Activated CD4-positive, alpha-beta T cell treated with anti-CD3 and anti-CD28 coated beads, Interleukin-2, amount 50 U/mL, for 48 hours (primary cell): ENCODE data around the gene SNX13.

ENCODE experiments used
- DNase-seq, 2 experiments: peaks; one replicate each; pipeline ENCODE4 v3.0.0-alpha.2; 2020

The SNX13 gene, protein sequence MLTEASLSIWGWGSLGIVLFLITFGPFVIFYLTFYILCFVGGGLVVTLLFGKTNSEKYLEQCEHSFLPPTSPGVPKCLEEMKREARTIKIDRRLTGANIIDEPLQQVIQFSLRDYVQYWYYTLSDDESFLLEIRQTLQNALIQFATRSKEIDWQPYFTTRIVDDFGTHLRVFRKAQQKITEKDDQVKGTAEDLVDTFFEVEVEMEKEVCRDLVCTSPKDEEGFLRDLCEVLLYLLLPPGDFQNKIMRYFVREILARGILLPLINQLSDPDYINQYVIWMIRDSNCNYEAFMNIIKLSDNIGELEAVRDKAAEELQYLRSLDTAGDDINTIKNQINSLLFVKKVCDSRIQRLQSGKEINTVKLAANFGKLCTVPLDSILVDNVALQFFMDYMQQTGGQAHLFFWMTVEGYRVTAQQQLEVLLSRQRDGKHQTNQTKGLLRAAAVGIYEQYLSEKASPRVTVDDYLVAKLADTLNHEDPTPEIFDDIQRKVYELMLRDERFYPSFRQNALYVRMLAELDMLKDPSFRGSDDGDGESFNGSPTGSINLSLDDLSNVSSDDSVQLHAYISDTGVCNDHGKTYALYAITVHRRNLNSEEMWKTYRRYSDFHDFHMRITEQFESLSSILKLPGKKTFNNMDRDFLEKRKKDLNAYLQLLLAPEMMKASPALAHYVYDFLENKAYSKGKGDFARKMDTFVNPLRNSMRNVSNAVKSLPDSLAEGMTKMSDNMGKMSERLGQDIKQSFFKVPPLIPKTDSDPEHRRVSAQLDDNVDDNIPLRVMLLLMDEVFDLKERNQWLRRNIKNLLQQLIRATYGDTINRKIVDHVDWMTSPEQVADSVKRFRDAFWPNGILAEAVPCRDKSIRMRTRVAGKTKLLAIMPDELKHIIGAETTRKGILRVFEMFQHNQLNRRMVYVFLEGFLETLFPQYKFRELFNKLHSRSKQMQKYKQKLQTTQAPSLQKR

DNA sequence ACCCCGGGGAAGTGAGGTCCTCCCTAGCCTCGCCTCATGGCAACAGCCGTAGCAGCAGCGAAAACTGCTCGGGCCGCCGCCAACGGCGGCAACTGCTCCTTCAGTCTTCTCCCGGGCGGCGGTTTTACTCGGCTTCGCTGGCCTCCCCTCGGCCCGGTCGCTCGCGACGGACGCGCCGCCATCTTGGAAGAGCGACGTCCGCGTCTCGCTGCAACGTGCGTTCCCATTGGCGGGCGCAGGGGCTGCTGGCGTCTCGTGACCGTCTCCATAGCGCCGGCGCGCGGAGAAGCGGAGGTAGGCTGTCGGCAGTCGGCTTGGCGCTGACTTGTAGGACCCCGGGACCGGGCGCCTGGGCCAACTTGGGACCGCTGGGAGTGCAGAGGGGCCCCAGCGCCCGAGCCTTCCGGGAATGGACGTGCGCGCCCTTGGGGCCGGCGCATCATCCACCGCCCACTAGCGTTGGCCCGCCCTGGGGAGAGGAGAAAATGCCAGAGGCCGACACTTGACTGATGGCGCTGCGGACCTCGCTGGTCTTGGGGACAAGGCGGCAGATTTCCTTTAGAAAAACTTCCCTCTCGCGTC lies at the start of gene SNX13:
Gene SNX13, minus strand, starts transcription at position 193 of the 582 bp plus-strand sequence. CDS start 199 bp downstream, outside the sequence.
- peak; percentile 89 for DNase-seq

DNA sequence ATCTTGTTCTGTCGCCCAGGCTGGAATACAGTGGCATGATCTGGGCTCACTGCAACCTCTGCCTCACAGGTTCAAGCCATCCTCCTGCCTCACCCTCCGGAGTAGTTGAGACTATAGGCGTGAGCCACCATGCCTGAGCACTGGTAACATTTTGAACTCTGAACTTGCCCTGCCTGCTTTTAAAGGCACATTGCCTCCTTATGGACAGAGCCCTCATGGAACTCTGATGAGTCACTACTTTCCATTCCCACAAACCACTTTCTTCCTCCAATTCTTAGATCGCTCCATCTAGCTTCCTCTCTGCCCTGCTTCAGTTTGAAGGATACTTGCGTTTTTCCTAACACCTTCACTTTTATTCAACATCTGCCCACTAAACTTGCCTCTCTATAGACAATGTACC lies 49.3 kb upstream of the SNX13 start:
- no peak for DNase-seq

DNA sequence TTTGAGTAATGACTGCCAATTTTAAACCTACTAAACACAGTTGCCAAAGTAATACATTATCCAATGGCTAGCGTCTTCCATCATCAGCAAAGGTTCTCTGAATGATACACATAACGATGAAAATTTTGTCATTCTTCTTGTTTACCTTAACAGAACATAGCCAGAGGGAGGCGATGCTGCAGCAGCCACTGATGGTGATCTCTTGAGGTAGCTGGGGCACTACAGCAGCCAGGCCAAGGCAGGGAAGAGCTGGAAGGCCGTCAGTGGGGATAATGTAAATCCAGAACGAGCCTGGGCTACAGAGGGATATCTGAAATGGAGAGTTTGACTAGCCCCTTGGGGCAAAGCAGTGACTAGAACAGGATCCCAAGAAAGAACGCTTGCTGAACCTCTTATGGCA lies 48.6 kb upstream of the SNX13 start:
- DNase-seq: no peak

DNA sequence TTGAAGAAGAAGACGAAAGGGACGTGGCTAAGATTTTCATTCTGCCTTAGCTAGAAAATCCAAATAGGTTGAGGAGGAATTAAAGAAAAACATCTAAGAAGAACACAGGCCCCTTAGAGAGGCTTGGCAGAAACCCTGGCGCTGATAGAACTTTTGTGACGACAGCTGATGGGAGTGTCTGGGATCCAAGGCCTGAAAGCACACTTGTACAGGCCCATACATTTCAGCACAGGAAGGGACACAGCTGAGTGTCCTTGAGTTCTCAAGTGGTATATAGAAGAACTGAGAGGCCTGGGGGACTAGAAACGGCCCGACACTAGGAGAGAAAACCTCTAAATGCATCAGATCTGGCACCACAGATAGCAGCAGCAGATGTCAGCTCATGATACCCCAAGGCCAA lies 47.8 kb upstream of the SNX13 start:
- DNase-seq: no peak

DNA sequence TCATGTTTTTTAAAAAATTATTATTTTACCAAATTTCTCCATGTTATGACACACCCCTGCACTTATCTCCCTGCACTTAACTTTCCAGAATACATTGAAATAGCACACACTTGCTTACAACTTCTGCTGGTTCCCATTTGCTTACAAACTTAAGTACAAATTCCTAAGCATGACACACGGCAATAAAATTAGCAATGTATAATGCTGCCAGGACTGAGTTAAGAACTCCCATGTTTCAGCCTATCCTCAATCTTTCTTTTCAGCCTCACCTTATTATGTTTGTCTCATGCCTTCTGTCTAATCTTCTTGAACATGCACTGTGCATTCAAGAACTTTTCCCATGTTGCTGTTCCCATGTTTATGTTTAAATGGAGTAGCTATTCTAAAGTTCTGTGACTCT lies 46.6 kb upstream of the SNX13 start:
- DNase-seq: no peak

DNA sequence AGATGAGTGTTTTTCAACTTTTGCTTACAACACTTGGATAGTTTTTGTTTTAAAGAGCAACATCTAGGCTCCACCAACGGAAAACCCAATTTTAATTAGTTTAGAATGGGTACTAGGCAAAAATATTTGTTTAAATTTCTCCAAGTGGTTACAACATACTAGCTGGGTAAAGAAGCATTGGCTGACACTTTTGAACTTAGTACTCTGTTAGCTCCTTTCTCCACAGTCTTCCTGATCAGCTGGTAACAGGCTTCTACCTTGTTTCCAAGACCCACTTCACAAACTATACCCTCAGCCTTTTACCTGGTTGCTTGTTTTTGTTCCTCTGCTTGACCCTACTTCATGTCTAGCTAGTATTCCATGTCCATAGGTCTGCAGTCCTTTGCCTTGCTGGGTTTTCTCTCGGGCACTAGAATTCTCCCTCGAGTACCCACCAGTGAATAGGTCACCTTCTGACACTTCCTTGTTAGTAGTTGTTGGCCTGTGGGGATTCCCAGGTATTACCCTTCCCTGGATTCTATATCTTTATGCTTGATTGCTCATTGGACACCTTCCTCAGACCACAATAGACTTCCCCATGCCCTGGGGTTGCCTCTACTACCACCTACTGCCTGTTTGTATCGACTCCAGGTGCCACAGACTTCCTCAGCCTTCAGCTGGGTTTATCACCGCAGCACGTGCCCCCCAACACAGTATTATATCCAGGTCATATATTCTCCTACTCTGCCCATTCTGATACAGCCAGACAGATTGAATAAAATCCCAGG lies 45.4 kb upstream of the SNX13 start:
- DNase-seq: no peak

DNA sequence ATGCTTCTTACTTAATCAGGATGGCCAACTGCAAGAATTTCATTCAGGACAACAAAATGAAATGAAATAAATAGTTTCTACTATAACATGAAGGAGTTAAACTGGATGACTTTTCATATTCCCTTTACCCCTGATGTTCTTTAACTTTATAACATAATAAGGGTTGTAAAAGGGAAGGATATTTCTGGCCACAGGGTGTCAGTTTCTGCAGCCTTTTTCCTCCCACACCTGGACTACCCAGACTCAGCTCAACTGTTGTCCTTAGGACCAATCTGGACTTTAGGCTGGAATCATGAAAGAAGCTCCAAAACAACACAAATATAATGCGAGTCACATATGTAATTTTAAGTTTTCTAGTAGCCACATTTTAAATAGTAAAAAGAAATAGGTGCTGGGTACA lies 44.0 kb upstream of the SNX13 start:
- DNase-seq: no peak

DNA sequence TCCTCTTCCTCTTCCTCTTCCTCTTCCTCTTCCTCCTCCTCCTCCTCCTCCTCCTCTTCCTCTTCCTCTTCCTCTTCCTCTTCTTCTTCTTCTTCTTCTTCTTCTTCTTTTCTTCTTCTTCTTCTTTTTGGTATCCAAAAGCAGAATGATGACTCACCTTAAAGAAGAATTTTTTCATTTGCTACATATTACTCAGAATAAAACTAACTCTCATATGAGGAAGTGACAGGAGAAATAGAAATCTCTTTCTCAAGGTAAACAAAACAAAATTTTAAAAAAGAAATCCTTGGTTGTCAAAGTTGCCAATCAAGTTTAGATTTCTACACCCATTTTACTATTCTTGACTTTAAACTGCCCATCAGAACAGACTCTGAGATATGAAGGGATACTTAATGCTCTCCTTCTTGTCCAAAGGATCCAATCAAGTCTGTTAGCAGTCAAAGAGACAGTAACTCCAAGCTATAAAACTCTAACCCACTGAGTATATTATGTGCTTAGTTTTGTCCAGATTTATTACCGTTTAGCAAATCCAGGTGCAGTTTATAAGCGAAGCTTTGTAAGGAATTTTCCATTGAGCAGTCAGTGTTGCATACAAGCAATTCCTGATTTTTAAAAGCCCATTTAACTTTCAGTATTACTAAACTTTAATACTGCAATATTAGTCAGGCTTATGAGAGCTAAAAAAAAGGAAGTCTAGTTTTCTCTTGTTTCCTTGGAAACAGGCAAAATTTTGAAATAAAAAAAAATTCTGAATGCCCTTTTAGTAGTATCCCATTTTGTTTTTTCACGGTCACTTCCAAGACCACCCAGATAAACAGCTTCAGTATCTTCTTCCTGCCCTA lies 43.1 kb upstream of the SNX13 start:
- no peak for DNase-seq

DNA sequence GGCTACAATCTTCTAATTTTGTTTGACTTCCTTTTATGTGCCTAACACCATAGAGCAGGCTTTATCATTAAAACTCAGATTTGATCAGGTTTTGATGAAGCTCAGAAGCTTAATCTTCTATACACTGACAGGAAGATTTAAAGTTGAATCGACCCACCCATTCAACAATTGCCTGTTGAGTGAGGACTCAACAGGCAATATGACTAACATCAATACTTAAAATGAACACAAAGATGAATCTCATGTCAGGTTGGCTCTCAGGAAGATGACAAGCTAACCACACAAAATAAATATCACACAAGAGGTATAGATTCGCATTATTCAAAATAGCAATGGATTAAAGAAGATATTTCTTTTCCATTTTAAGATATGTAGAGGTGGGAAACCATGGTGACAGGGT lies 36.7 kb upstream of the SNX13 start:
- DNase-seq: no peak

DNA sequence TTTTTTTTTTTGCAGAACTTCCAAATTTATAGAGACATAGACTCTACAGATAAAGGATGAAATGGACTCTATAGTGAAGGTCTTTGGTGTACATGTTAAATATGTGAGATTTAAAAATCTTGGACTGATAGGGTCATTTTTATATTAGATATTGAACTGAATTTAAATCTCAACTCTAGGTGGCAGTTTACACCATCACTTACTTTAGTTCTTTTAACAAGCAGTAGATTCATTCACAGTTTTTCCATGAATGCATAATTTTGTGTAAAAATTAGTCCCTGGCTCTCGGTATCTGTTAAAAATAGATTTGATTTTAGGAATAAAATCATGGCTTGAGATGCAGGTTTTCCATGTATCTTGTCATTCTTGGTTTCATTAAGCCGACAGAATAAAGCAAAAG lies 31.1 kb upstream of the SNX13 start:
- DNase-seq: no peak

DNA sequence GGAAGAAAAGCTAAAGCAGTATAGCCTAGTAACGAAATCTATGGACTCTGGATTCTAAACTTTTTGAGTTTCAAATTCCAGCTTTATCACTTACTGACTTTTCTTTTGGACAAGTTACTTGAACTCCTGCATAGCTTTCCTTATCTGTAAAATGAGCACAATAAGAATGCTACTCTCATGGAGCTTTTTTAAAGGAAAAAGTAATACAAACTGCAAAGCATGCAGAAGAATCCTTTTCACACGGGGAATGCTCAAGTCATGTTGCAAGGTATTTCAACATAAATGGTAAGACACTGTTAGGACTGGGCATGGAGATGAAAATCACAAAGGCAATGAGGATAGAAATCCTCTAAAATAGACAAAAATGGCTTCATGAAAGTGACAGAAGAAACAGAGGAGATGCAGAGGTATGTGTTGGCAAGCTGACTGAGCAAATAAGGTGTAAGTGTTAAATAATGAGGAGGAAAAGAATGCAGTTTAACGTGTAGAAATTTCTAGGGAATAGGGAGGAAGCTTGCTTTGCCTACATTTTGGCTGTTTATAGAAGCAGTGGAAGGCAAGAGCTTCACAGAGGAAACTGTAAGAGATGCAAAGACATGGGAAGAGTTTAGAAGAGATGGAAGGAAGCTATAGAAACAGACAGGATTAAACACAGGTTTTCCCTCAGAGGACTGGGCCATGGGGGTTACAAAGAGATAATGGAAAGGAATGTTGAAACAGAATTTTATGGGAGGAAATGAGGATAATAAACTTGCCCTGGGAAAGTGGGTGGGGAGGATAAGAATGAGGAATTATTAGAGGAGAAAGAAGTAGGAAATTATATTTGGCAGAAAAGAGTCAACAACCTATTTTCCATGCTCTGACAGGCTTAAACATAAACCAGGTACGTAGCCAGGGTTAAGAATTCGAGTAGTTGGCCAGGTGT lies 28.8 kb upstream of the SNX13 start:
- DNase-seq: no peak

DNA sequence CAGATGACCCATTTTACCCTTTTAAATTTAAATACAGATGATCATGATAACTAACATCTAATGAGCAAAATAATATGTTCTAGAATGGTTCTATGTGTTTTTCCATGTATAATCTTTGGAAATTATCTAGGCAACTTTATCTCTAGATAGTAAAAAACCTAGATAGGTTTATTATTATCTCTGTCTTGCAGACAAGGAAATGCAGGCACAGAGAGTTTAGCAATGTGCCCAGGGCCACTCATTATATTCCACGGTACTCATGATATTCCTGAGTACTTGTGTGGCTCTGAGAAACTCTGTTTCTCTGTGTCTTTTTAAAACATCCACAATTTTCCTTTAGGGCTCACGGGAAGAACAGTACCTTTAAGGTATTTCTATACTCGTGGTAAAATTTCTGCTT lies 26.4 kb upstream of the SNX13 start:
- no peak for DNase-seq

DNA sequence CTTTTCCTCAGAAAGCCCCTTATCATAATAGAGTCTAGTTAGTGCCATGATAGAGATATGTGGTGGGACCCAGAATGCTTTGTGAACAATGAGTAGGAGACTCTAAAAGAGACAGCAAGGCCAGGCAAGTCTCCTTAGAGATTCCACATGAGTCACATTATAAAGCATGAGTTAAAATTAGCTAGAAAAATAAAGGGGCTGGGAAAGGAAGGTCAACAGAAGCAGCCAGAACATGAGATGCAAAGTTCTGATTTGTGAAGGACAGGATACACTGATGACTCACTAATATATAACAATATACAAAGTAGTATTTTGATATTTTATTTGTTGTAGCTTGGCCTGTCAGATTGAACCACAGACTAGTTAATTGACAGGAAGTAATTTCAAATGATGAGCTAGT lies 25.3 kb upstream of the SNX13 start:
- DNase-seq: no peak

DNA sequence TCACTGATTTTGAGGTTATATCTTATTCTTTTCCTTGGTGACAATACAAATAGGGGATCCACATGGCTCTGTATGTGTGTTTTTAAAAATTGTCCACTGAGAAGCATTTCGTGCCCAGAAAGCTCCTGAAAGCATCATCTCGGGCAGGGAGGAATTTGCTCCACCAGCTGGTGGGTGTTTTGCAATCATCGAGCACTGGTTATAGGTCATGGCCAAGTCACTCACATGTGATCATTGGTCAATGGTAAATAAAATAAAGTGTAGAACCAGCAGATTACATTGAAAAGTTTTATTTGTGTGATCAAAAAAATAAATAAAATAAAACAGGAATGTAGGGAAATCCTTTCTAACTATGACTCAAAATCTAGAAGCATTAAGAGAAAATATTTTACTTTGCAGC lies 23.0 kb upstream of the SNX13 start:
- no peak for DNase-seq

DNA sequence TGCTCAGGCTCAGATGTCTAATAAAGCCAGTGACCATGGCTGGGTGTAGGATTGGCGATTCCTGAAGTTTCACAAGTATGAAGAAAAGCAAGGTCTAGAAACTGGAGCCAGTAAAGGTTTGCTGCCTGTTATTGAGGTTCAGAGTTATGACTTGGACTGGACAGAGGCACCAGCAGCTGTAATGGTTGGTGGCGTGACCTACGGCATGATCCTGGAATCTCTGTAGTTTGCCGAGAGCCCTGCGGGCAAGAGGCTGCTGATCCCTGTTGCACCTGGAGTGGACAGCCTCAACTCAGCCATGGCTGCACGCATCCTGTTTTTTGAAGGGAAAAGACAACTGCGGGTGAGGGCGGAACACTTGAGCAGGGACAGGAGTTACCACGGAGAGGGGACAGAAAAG lies 22.4 kb upstream of the SNX13 start:
- DNase-seq: no peak

DNA sequence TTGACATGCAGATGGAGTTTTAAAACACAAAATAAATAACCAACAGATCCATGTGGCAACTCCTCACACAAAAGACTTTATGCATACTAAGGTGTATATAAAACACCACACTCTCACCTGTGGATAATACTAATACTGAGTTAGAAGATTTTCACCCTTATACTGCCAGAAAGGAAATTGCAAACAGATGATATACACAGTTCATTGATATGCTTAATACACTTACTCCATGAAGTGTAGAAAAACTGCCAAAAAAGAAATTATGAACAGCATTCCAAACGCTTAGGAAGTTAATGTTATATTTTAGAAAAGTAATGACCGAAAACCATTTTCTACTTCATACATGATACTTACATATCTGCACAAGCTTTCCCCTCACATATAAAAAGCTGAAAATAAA lies 17.6 kb upstream of the SNX13 start:
- no peak for DNase-seq

DNA sequence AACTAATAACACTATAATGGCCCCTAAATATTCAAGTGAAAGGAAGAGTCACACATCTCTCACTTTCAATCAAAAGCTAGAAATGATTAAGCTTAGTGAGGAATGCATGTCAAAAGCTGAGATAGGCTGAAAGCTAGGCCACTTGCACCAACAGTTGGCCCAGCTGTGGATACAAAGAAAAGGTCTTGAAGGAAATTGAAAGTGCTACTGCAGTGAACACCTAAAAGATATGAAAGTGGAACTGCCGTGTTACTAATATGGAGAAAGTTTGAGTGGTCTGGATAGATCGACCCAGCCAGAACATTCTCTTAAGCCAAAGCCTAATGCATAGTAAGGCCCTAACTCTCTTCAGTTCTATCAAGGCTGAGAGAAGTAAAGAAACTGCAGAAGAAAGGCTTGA lies 12.1 kb upstream of the SNX13 start:
- peak; percentile 7 to 38 for DNase-seq

DNA sequence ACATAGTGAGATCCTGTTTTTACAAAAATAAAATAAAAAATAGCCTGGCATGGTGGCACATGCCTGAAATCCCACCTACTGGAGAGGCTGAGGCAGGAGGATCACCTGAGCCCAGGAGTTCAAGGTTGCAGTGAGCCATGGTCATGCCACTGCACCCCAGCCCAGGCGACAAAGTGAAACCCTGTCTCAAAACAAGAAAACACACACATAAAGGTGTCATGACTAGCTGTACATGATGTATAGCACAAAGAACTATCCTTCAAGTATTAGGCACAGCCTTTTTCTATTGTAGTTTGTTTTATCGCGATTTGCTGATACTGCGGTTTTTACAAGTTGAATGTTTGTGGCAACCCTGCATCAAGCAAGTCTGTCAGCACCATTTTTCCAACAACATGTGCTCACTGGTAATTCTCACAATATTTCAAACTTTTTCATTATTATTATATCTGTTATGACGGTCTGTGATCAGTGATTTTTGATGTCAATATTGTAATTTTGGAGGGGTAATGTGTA lies 11.5 kb upstream of the SNX13 start:
- DNase-seq: no peak

DNA sequence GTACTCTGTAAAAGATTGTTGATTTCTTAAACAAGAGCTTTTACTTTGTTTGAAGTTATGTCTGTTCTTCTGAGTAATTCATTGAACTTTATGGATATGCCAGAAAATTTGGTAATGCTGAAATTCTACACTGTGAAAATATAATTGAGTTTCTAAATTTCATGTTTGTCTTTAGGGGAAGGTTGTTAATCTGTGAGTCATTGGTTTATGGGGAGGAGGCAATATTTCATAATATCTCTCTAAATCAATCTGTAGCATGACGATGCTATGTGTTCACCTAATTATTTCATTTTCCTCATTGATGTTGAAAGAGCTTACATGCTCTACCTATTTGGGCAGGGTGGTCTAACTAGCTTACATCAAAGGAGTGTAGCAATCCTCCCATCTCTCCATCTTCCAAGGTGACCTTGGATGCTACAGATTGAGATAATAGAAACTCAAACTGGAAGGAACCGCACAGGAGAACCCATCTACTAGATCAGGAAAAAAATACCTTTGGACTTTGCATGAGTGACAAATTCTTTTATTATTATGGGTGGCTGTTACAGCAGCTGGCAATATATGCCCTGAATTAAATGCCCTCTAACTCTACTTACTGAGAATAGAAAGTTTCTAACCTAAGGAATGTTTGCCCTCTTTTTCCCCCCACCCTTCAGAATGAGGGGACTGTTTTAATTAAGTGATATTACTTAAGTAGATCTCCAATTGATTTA lies 8.4 kb upstream of the SNX13 start:
- DNase-seq: no peak

DNA sequence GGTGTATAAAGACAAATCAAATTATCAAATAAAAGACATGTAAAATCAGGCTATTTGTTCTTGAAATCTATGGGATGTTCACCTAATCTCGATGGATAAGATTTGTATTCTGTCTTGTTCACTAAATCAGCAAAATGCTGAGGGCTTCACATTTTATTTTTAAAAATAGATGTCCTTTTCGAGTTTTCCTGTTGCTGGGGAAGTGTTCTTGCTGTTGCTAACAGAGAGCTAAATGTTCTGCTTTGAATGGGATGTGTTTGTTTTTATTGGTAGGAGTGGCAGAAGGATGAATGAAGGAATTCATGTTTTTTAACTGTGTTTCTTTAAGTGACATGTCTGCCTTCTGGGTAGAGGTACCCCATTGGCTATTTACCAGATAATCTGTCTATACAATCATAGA lies 7.3 kb upstream of the SNX13 start:
- no peak for DNase-seq
